GM18526 (cell line): Measurements from ENCODE around the gene C2orf15.

Source experiments
- POLR2A ChIP-seq: IDR thresholded peaks from 3 replicates; pipeline ENCODE4 v1.6.1; 2011; ENCODE audit not compliant: insufficient read length; ENCODE audit errors: extremely low read depth

Gene C2orf15

GRCh38 chr2:99141110-99142108 is at the start of gene C2orf15:
Gene C2orf15 (plus strand): TSS chr2:99141707. CDS start chr2:99150559, 8,852 bp downstream.
- TF ChIP-seq POLR2A, result peak; percentile 92

GRCh38 chr2:99096728-99097127 is 44.8 kb upstream of the C2orf15 start:
- no peak for TF ChIP-seq POLR2A

GRCh38 chr2:99101697-99102096 is 39.8 kb upstream of the C2orf15 start:
- TF ChIP-seq POLR2A, result no peak

GRCh38 chr2:99104006-99104405 is 37.5 kb upstream of the C2orf15 start:
- no peak for TF ChIP-seq POLR2A

GRCh38 chr2:99106913-99107312 is 34.6 kb upstream of the C2orf15 start:
- TF ChIP-seq POLR2A, result no peak

GRCh38 chr2:99111236-99111635 is 30.3 kb upstream of the C2orf15 start:
- TF ChIP-seq POLR2A, result no peak

GRCh38 chr2:99111945-99112344 is 29.6 kb upstream of the C2orf15 start:
- no peak for TF ChIP-seq POLR2A

GRCh38 chr2:99112617-99113016 is 28.9 kb upstream of the C2orf15 start:
- TF ChIP-seq POLR2A, result no peak

GRCh38 chr2:99127981-99128380 is 13.5 kb upstream of the C2orf15 start:
- TF ChIP-seq POLR2A, result no peak

GRCh38 chr2:99139003-99139402 is 2.5 kb upstream of the C2orf15 start:
- no peak for TF ChIP-seq POLR2A

GRCh38 chr2:99140056-99140859 is 1.2 kb upstream of the C2orf15 start:
- TF ChIP-seq POLR2A, result no peak

GRCh38 chr2:99140860-99141109 is 722 bp upstream of the C2orf15 start:
- TF ChIP-seq POLR2A, result no peak

- no peak for TF ChIP-seq POLR2A
Observed at GRCh38 chr2:99150706-99151105, 9.2 kb downstream of the C2orf15 start.

GRCh38 chr2:99152199-99152895 is 10.8 kb downstream of the C2orf15 start:
- no peak for TF ChIP-seq POLR2A

- no peak for TF ChIP-seq POLR2A
Observed at GRCh38 chr2:99153921-99154604, 12.6 kb downstream of the C2orf15 start.
